H7 (cell line): ENCODE measurements around the gene TICRR. TPM values are rescaled to one million over a fixed set of nuclear protein-coding genes. Genes with fewer than 3 reads are reported as not detected.

Experiments
- DNase-seq: peaks from one replicate; pipeline ENCODE4 v3.0.0; 2012
- H3K27me3 ChIP-seq: 2 replicates; pipeline ENCODE4 v1.6.0; 2011; ENCODE audit warnings: mild to moderate bottlenecking, low read length; ENCODE audit not compliant: control insufficient read depth, insufficient read depth
- H3K36me3 ChIP-seq: replicated peaks from 2 replicates; pipeline ENCODE4 v1.5.1; 2011; ENCODE audit warnings: low read length; ENCODE audit not compliant: control insufficient read depth, insufficient read depth
- H3K4me3 ChIP-seq: 2 replicates; pipeline ENCODE4 v1.5.1; 2011; ENCODE audit warnings: low read depth, mild to moderate bottlenecking, control low read depth, low read length, moderate library complexity; ENCODE audit not compliant: insufficient read depth
- total RNA-seq: library from RNA; depleted of rRNA; stranded (reverse); fragments of >200 nt; shearing (Covaris generic); gene quantifications from 2 replicates; pipeline ENCODE4 v1.2.3, GENCODE V29; 2014

The TICRR gene
- total RNA-seq, 1 experiment from 2014 or later = 19.2 TPM

DNA sequence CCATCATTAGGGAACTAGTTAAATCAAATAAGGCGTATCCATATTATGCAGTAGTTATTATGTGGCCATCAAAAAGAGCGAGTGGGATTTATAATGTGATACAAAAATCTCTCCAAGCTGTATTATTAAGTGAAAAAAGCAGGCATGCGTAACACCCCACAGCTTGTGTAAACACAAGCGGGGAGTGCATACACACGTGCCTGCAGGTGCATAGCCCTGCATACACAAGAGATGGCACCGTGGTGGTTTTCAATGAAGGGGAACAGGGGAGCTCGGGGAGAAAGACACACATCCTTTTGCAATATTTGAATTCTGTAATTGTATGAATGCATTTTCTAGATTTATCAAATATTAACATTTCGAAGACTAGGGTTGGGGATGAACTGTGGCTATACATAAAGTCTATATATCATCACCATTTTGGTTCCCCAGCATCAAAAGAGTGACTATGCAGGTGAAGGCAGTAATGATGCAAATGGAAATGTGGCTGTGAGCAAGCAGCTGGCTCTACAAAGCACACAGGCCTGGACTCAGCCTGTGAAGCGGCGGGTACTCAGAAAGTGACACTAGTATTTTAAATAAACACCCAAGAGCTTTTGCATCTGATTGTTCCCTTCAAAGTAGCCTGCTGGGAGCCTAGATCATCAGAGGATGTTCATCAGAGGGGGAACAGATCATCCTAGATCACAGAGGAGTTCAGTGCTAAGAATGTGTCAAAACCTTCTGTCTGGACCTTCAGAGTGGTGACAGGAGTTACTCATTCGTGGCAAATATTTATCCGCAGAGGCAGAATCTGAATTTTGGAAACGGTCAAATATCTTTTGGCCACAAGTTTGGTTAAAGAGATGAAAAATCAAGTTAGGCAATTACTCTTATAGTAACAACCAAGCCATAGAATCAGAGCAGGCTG, 89.4 kb downstream of the TICRR start:
- H3K36me3 ChIP-seq = no peaks in the 10 kb centered on the region
- DNase-seq = no peak
- H3K4me3 ChIP-seq = no peak overlapping the region
- peaks cover 13% of the 10 kb centered on the region for H3K27me3 ChIP-seq

DNA sequence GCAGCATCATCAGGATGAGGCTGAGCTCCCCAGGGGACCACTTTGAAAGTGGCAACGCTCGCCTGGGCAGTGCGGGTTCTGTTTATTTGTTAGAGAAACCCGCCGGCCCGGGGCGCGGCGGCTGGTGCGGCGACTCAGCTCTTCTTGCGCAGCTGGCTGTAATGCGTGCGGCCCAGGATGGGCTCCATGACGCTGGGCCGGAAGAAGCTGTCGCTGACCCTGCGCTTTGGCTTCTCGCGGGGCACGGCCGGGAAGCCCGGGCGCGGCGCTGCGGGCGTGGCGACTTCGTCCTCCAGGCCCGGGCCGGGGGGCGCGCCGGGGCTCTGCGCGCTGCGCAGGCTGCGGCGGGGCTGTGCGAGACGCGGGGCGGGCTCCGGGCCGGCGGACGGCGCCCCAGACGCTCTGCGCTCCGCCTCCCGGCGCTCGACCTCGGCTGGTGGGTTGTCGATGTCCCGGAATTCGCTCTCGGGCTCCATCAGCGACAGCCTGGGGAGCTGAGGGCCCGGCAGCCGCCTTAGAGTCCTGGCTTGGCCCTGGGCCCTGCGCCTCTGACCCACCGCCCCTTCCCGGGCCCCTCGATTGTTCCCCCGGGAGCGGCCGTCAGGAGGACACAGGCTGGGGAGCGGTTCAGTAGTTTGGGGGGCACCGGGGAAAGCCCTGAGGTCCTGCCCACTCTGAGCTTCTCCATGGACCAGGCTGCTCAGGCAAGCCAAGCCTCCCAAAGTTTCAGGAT, 90.3 kb downstream of the TICRR start:
- peak; percentile 91 for DNase-seq
- Histone ChIP-seq H3K27me3 (peaks cover 13% of the 10 kb centered on the region), H3K36me3 (no peaks in the 10 kb centered on the region), H3K4me3 (peak overlapping the region; percentile 34)

DNA sequence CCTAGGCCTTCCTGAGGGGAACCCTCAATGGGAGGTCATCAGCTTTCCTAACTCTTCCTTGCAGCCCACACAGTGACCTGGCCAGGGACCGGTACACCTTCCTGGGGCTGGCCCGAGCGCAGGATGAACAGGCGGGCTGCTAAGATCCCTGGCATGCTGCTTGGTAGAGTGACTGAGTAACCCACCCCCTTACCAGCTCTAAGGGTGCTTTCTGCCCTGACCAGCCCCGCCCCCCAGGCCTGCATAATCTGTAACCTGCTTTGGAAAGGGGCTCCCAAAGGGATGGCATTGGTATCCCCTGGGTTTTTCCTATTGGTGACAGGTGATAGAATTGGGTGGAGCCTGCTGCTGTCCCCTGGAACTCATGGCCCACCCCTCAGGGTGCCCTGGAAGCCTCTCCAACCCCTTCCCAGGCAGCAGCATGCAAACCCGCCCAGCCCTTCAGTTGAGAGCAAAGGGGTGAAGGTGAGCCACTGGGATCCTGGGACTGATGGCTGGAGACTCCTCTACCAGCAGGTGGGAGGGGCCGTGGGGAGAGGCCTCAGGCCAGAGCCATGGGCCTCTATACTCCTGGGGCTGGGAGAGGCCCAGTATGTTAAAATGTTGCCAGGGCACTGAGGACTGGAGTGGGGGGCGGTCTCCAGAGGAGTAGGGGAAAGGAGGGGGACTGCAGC, 91.1 kb downstream of the TICRR start:
- no peaks in the 10 kb centered on the region for H3K36me3 ChIP-seq
- H3K27me3 ChIP-seq = peaks cover 13% of the 10 kb centered on the region
- DNase-seq = peak; percentile 67
- H3K4me3 ChIP-seq = no peak overlapping the region; the same call in 1 of the 2 replicates

DNA sequence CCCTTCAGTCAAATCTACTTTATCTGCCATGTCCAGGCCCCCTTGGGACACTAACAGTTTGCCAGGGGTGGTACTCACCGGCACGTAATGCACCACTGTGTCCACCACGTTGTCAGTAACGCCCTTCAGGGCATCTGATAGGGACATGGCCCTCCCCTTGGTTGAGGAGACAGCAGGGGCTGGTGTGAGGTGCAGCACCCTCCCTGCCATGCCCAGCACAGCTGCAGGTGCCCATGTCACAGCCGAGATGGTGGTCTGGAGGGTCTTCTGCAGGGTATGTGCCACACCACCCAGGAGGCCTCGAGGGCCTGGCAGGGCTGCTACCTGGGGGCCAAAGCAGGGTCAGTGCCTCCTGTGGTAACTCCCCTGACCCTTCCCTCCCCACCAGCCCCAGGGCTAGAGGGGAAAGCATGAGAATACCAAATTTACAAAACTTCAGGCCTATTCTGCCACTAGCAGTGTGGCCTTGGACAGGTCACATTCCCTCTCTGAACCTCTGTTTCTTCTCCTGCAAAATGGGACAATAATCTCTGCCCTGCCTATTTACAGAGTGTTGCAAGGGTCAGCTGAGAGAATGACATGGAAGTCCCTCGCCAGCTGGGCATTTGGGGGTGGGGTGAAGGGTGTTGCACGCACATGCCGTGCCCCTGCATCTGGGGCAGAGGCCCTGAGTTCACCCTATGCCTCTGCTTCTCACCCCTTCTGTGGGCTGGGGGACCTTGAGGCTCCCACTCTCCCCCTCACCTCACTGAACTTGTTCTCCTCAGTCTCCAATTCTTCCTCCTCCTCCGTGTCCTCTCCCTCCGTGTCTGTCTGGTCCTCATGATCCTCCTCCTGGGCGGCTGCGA, 91.8 kb downstream of the TICRR start:
- DNase-seq = peak; percentile 40
- H3K4me3 ChIP-seq = no peak overlapping the region
- peaks cover 13% of the 10 kb centered on the region for H3K27me3 ChIP-seq
- H3K36me3 ChIP-seq = no peaks in the 10 kb centered on the region

DNA sequence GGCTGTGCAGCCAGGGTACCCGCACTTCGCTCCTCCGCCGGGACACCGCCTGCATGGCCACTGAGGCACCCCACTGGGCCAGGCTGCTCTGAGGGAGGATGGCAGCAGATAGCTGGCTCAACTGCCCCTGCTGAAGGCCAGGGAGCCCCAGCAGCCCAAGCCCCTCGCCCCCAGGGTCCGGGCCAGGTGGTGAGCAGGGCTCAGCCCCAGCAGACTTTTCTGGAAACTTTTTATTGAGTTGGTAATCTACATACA, 92.4 kb downstream of the TICRR start:
- Histone ChIP-seq H3K4me3 (no peak overlapping the region), H3K27me3 (peaks cover 13% of the 10 kb centered on the region), H3K36me3 (no peaks in the 10 kb centered on the region)
- peak; percentile 50 for DNase-seq

DNA sequence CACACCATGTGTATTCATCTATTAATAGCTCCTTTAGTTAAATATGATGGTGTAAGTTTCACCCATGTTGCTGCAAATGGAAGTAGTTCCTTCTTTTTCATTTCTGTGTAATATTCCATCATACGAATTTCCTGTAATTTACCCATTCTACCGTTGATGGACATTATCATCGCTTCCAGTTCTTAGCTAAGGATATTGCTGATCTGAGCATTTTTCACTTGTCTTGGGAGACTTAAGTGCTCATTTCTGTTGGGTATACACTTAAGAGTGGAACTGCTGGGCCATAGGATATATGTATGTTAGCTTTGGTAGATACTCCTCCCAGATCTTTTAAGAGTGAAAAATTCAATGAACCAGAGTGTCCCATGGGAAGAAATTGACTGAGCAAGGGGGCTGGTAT, 92.9 kb downstream of the TICRR start:
- Histone ChIP-seq H3K36me3 (no peaks in the 10 kb centered on the region), H3K4me3 (no peak overlapping the region), H3K27me3 (peaks cover 13% of the 10 kb centered on the region)
- DNase-seq = no peak

DNA sequence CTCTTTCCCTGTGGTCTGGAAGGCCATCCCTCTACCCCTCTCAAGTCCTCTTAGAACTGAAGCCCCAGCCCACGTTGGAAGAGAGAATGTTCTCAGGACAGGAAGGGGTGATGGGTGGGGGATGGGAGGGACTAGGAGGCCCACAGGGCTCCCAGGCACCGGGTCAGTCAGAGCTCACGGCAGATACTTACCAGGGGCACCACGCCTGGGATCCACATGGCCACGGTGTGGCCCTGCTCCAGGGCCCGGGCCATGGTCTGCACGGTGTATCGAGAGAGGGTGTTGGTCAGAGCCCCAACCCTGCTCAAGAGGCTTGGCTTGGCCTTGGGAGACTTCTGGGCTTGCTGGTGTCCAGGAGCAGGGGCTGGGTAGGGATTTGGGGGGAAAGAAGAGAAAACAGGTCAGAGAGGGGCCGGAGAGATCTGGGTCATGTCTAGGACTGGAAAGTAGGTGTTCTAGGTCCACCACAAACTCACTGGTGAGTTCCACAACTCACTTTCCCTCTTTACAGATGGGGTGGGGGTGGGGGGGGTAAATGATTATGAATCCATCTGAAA, 94.1 kb downstream of the TICRR start:
- H3K27me3 ChIP-seq = peaks cover 13% of the 10 kb centered on the region
- H3K4me3 ChIP-seq = no peak overlapping the region

DNA sequence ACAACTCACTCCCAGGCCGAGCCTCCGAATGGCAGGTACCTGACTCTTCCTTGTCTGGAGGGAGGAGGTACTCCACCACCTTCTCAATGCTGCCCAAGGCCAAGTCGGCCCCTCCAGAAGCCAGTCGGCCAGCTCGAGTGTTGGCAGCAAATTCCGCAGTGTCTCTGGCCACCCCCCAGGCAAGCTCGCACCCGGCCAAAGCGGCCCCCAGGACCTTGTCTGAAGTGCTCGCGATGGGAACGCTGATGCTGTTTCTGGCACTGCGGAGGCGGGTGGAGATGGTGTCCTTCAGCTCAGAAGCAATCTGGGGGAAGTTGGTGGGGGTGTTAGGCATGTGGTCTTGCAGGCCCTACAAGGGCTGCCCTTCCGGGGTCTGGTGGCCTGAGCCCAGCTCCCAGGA, 94.7 kb downstream of the TICRR start:
- no peak overlapping the region for H3K4me3 ChIP-seq
- no peaks in the 10 kb centered on the region for H3K36me3 ChIP-seq
- DNase-seq = peak; percentile 40
- peaks cover 11% of the 10 kb centered on the region for H3K27me3 ChIP-seq

More for the DNA sequence above, 94.1 kb downstream of the TICRR start:
- no peaks in the 10 kb centered on the region for H3K36me3 ChIP-seq
- DNase-seq = peak; percentile 38

DNA sequence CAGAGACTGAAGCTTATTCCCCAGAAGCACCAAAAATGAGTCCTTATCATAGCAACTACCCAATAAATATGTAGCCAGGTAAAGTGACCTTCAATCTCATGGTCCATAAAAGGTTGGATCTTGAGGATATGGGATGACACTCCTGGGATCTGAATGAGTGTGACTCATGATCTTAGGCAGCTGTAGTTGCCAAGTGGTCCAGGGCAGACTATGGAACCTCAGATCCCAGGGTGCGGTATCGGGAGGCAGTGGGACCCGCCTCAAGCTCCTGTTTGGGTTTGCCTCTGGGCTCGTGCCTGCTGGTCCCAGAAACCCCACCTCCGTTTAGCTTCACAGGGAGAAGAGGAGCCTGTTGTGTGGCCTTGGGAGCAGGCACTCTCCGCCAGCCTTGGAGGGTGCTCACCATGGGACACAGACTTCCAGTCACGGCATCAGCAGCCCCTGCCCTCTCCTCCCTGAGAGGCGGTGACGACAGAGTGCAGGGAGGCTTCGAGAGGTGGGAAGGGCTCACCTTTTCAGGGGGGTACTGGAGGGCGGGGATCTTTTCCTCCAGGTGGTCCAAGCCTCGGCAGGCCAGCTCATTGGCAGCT, 95.8 kb downstream of the TICRR start:
- Histone ChIP-seq H3K27me3 (peaks cover 1% of the 10 kb centered on the region; the same call in 1 of the 2 replicates), H3K36me3 (no peaks in the 10 kb centered on the region), H3K4me3 (no peak overlapping the region)
- peak; percentile 30 for DNase-seq

DNA sequence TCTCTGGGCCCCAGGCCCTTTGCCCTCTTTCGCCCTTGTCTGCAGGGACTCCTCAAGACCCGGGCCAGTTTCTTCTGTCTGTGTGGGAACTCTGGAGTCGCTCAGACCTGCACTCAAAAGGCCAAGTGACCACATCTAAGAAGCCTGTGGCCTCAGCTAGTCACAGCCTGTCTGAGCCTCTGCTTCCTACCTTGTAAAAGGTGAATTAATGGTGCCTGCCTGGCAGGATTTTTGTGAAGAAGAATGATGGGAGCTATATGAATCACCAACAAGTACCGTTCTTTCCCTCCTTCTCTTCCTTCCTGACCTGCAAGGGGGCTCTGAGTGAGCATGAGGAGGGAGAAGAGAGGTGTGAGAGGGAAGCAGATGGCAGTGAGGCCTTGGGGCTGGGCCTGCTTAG, 96.4 kb downstream of the TICRR start:
- H3K27me3 ChIP-seq = no peaks in the 10 kb centered on the region; the same call in 1 of the 2 replicates
- no peak for DNase-seq
- H3K4me3 ChIP-seq = no peak overlapping the region
- no peaks in the 10 kb centered on the region for H3K36me3 ChIP-seq

DNA sequence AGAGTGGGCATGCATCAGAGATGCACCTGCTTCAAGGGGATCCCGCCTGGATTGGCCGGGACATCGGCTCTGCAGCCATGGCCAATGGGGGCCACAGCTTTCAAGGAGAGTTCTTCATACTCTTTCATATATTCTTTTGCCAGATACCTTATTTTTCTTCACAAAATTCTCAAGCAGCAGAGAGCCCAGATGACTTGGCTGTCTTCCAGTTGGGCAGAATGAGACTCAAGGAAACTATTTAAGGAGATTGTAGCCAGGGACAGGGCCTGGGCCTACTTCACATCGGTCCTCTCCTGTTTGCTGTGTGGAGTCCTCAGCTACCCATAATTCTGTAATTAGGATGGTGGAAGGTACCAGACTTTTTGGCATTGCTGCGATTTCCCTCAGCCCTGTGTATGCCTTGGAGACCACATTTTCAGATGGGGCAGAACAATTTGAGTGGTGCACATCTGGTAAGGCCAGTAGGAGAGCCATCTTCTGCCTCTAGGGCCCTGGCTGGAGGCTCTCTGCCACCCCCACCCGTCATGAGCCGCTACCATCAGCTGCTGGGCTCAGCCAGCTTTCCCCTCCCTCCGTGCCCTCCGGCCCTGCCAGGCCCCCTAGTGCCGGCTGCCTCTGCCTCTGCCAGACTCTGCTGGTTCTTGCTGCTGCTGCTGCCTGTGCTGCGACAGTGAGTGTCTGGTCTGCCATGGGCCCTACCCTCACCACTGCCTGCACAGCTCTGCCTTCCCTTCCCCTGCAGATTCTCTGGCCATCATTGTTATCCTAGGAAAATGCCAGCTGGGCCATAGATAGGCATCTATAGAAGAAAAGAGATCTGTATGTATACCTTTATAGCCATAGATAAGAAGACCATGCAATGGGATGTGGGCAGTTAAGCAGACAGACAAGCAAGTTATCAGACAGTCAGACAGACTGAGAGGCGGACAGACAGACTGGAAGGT, 97.2 kb downstream of the TICRR start:
- DNase-seq = peak; percentile 72
- Histone ChIP-seq H3K27me3 (no peaks in the 10 kb centered on the region; the same call in 1 of the 2 replicates), H3K4me3 (no peak overlapping the region), H3K36me3 (no peaks in the 10 kb centered on the region)

DNA sequence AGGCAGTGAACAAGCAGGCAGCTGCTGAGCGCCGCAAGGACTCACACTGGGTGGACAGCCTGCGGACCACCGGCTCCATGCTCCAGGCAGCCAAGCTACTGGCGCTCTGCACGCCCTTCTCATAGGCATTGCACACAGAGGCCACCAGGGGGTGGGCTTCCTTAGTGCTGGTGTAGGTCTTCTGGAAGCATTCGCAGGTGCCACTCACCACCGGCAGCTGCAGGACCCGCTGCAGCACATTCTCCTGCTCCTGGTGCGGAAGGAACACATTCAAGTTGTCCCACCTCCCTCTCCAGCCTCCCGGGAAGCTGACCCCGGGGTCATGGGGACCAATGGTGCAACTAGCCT, 97.9 kb downstream of the TICRR start:
- no peaks in the 10 kb centered on the region for H3K36me3 ChIP-seq
- peak; percentile 89 for DNase-seq
- H3K27me3 ChIP-seq = no peaks in the 10 kb centered on the region; the same call in 1 of the 2 replicates
- H3K4me3 ChIP-seq = no peak overlapping the region

DNA sequence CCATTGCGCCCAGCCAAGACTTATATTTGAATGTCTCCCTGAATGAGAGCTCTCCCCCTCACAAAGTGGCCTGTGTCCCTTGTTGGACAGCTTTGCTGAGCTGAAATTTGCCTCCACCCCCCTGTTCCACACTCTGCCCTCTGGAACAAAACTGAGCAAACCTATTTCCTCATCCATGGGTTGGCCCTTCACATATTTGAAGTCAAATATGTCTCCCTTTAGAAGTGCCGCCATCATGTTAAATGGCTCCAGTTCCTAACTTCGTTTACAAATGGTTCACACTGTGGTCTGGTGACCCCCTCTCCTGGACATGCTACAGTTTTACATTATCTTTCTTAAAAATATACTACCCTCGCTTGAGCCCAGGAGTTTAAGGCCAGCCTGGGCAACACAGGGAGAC, 99.3 kb downstream of the TICRR start:
- no peak overlapping the region for H3K4me3 ChIP-seq
- no peak for DNase-seq
- no peaks in the 10 kb centered on the region; the same call in 1 of the 2 replicates for H3K27me3 ChIP-seq
- no peaks in the 10 kb centered on the region for H3K36me3 ChIP-seq
